K562 (cell line): ENCODE data around the gene MDFIC.

Experiments used
- HINFP ChIP-seq: fragments of 450-650 bp; conservative IDR thresholded peaks from 2 replicates; pipeline ENCODE4 v1.6.1; 2016; ENCODE audit warnings: missing genetic modification characterization, low read depth, mild to moderate bottlenecking, control low read depth, missing compliant biosample characterization
- HNRNPH1 ChIP-seq: fragments of 200-400 bp; formaldehyde crosslinking; optimal IDR thresholded peaks from 2 replicates; pipeline ENCODE3; 2017; ENCODE audit warnings: low read depth, mild to moderate bottlenecking, low read length, moderate library complexity
- JUND ChIP-seq, 2 experiments: IDR thresholded peaks; 2 replicates in 1 of 2; 3 replicates in 1 of 2; pipeline ENCODE4 v1.6.1; 2011; ENCODE audit warnings: borderline replicate concordance in 2 of 2, low read depth in 2 of 2, low read length in 2 of 2, improper control_type of control experiment in 1 of 2, missing biosample characterization in 1 of 2, missing genetic modification characterization in 1 of 2, missing genetic modification reagents in 1 of 2
- MAZ ChIP-seq, 2 experiments: fragments of 450-650 bp in 1 of 2; sonication (generic) in 1 of 2; formaldehyde crosslinking; IDR thresholded peaks in 1 of 2; conservative IDR thresholded peaks in 1 of 2; 2 replicates each; pipeline versions ENCODE4 v1.4.0 to v1.5.0; 2020; ENCODE audit warnings: mild to moderate bottlenecking in 1 of 2, missing genetic modification reagents in 1 of 2
- MTF1 ChIP-seq: fragments of 250-450 bp; sonication (Bioruptor Pico); IDR thresholded peaks from 2 replicates; pipeline ENCODE4 v1.9.0; 2021; ENCODE audit warnings: moderate library complexity, mild to moderate bottlenecking, inconsistent platforms, borderline replicate concordance
- NBN ChIP-seq: fragments of 450-650 bp; IDR thresholded peaks from 2 replicates; pipeline ENCODE4 v1.6.1; 2016; ENCODE audit warnings: low read depth, mild to moderate bottlenecking
- PBX2 ChIP-seq, 2 experiments: IDR thresholded peaks in 1 of 2; conservative IDR thresholded peaks in 1 of 2; 2 replicates each; pipeline ENCODE4 v1.6.1; 2016; ENCODE audit warnings: low read depth in 2 of 2, mild to moderate bottlenecking in 1 of 2, missing compliant biosample characterization in 1 of 2, missing genetic modification characterization in 1 of 2, moderate library complexity in 1 of 2
- POLR2A ChIP-seq: fragments of 450-650 bp; conservative IDR thresholded peaks from 2 replicates; pipeline ENCODE4 v1.6.1; 2016
- POLR2G ChIP-seq: fragments of 200-400 bp; formaldehyde crosslinking; IDR thresholded peaks from 2 replicates; pipeline ENCODE4 v1.6.1; 2017; ENCODE audit warnings: low read depth, mild to moderate bottlenecking, antibody characterized with exemption, low read length, moderate library complexity
- SOX6 ChIP-seq: fragments of 450-650 bp; IDR thresholded peaks from 2 replicates; pipeline ENCODE4 v1.6.1; 2014; ENCODE audit warnings: mild to moderate bottlenecking
- SRF ChIP-seq, 2 experiments: fragments of 250-450, 450-650 bp in 1 of 2; sonication (Bioruptor Pico) in 1 of 2; sonication (generic) in 1 of 2; formaldehyde crosslinking; IDR thresholded peaks; 2 replicates each; pipeline versions ENCODE4 v1.5.0 to v1.5.1; 2020 to 2022; ENCODE audit warnings: mild to moderate bottlenecking in 1 of 2, missing genetic modification reagents in 1 of 2
- ZBED1 ChIP-seq: IDR thresholded peaks from 2 replicates; pipeline ENCODE4 v1.6.1; 2014
- ZBTB26 ChIP-seq: fragments of 450-650 bp; formaldehyde crosslinking; IDR thresholded peaks from 2 replicates; pipeline ENCODE4 v1.4.0; 2022; ENCODE audit warnings: missing genetic modification characterization
- TF ChIP-seq, protein P1 (sequence below), 3 experiments: IDR thresholded peaks in 2 of 3; conservative IDR thresholded peaks in 1 of 3; 2 replicates each; pipeline ENCODE4 v1.5.1; 2011 to 2012; ENCODE audit warnings: low read length in 3 of 3, mild to moderate bottlenecking in 3 of 3, control low read depth in 2 of 3, improper control_type of control experiment in 1 of 3, inconsistent platforms in 1 of 3, low read depth in 1 of 3, mixed read lengths in 1 of 3, moderate library complexity in 1 of 3; ENCODE audit not compliant: insufficient read depth in 2 of 3

DNA sequence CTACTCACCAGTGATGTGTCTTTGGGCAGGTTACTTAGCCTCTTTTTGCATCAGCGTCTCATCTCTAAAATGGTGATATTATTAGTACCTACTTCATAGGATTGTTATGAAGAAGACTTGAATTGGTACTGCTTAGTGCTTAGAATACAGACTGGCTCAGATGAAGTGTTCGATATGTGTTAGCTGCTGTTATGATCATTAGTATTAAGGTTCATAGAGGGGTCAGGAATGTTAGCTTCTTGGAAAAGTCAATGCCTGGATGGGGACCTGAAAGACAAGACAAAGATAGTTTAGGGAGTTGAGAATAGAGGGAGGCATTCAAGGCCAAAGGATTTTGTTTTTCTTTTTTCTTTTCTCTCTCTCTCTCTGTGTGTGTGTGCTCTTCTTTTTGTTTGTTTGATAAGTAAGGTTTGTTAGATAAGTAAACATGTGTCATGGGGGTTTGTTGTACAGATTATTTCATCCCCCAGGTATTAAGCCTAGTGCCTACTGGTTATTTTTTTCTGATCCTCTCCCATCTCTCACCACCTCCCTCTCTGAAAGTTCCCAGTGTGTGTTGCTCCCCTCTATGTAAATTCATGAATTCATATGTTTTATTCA lies 63.3 kb downstream of the MDFIC start:
- no peak for TF ChIP-seq POLR2G
- TF ChIP-seq, protein P1, sequence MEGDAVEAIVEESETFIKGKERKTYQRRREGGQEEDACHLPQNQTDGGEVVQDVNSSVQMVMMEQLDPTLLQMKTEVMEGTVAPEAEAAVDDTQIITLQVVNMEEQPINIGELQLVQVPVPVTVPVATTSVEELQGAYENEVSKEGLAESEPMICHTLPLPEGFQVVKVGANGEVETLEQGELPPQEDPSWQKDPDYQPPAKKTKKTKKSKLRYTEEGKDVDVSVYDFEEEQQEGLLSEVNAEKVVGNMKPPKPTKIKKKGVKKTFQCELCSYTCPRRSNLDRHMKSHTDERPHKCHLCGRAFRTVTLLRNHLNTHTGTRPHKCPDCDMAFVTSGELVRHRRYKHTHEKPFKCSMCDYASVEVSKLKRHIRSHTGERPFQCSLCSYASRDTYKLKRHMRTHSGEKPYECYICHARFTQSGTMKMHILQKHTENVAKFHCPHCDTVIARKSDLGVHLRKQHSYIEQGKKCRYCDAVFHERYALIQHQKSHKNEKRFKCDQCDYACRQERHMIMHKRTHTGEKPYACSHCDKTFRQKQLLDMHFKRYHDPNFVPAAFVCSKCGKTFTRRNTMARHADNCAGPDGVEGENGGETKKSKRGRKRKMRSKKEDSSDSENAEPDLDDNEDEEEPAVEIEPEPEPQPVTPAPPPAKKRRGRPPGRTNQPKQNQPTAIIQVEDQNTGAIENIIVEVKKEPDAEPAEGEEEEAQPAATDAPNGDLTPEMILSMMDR (IDR thresholded peaks at IDR 0.05 in 2 of 3, conservative IDR thresholded peaks at IDR 0.05 in 1 of 3; ENCODE audit: insufficient read depth in 2 of 3, low read depth in 1 of 3, low read length in 3 of 3) = no peak
- no peak for TF ChIP-seq HNRNPH1
- no peak for TF ChIP-seq POLR2A
- TF ChIP-seq SRF (CRISPR knock-in tag; IDR thresholded peaks at IDR 0.05) = no peak
- TF ChIP-seq HINFP (tag) = no peak
- TF ChIP-seq MAZ (CRISPR knock-in tag; conservative IDR thresholded peaks at IDR 0.05 in 1 of 2, IDR thresholded peaks at IDR 0.05 in 1 of 2) = no peak
- no peak for TF ChIP-seq MTF1
- TF ChIP-seq JUND (IDR thresholded peaks at IDR 0.05; ENCODE audit: borderline replicate concordance, low read depth, low read length) = no peak
- TF ChIP-seq JUND (tag; IDR thresholded peaks at IDR 0.05; ENCODE audit: borderline replicate concordance, low read depth, low read length) = no peak
- TF ChIP-seq ZBTB26 (CRISPR knock-in tag) = no peak
- no peak for TF ChIP-seq PBX2 (CRISPR knock-in tag; IDR thresholded peaks at IDR 0.05; ENCODE audit: low read depth)
- TF ChIP-seq PBX2 (tag; conservative IDR thresholded peaks at IDR 0.05; ENCODE audit: low read depth) = no peak
- no peak for TF ChIP-seq ZBED1
- no peak for TF ChIP-seq NBN
- TF ChIP-seq SOX6 = no peak
